ENCODE measurements around the gene RASGRF1.
"Not testable (repeated sequence)": the region's sequence is repeated elsewhere in the genome, so short reads cannot be mapped to it uniquely, and the experiment has no call there.

Gene RASGRF1

GRCh38 chr15:78930577-78931388 lies 159.8 kb downstream of the RASGRF1 start:
- DNase-seq (ENCODE audit: low spot score) = peak; percentile 89

GRCh38 chr15:78929536-78930264 lies 160.9 kb downstream of the RASGRF1 start:
- DNase-seq (ENCODE audit: low spot score) = no peak

DNA sequence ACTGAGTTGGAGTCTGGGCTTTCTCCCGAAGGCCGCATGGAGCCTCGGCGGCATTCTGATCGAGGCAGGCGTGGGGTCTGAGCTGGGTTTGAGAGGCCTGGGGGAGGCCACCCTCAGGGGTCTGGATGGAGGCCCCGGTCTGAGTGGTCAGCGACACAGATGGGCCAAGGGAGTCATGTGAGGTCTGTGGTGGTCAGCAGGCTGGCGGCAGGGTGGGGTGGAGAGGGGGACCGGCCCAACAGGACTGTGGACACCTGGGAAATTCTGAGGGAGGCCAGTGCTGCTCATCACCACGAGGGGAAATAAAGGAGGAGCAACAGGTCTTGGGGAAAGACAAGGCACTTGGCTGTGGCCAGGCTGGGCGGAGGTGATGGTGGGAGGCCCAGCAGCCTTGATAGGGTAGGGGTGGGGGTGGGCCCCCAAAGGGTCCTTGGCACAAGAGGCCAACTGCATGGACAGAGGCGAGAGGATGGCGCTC lies 161.9 kb downstream of the RASGRF1 start:
- no peak for DNase-seq (ENCODE audit: low spot score)

GRCh38 chr15:78928176-78928575 lies 162.4 kb downstream of the RASGRF1 start:
- not testable (repeated sequence) for DNase-seq (ENCODE audit: low spot score)

- no peak for DNase-seq (ENCODE audit: low spot score)
Observed at GRCh38 chr15:78927077-78927790, 163.3 kb downstream of the RASGRF1 start.

- DNase-seq (ENCODE audit: low spot score) = no peak
Observed at GRCh38 chr15:78925956-78926743, 164.4 kb downstream of the RASGRF1 start.

GRCh38 chr15:78925076-78925624 lies 165.4 kb downstream of the RASGRF1 start:
- no peak for DNase-seq (ENCODE audit: low spot score)

GRCh38 chr15:78923480-78924360 lies 166.9 kb downstream of the RASGRF1 start:
- DNase-seq (ENCODE audit: low spot score) = no peak

- DNase-seq (ENCODE audit: low spot score) = no peak
Observed at GRCh38 chr15:78923015-78923414, 167.6 kb downstream of the RASGRF1 start.

GRCh38 chr15:78922527-78922926 lies 168.1 kb downstream of the RASGRF1 start:
- no peak for DNase-seq (ENCODE audit: low spot score)

GRCh38 chr15:78921940-78922339 lies 168.6 kb downstream of the RASGRF1 start:
- DNase-seq (ENCODE audit: low spot score) = no peak

- DNase-seq (ENCODE audit: low spot score) = no peak
Observed at GRCh38 chr15:78921517-78921916, 169.1 kb downstream of the RASGRF1 start.

GRCh38 chr15:78917888-78918287 lies 172.7 kb downstream of the RASGRF1 start:
- no peak for DNase-seq (ENCODE audit: low spot score)

DNA sequence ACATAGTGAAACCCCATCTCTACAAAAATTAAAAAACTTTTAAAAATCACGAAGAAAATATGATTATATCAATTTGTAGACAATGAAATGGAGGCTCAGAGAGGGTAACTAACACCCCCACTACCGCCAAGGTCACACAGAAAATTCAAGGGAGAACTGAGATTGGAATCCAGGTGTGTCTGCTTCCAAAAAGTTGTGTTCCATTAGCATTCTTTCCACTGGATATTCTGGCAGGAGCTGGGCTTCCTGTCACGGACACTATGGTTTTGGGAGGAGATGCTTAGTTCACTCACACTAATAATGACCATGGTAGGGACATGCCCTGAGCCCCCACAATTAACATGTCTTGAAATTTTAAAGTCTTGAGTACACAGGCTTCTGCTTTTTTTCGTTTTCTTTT lies 174.5 kb downstream of the RASGRF1 start:
- DNase-seq (ENCODE audit: low spot score) = no peak

DNA sequence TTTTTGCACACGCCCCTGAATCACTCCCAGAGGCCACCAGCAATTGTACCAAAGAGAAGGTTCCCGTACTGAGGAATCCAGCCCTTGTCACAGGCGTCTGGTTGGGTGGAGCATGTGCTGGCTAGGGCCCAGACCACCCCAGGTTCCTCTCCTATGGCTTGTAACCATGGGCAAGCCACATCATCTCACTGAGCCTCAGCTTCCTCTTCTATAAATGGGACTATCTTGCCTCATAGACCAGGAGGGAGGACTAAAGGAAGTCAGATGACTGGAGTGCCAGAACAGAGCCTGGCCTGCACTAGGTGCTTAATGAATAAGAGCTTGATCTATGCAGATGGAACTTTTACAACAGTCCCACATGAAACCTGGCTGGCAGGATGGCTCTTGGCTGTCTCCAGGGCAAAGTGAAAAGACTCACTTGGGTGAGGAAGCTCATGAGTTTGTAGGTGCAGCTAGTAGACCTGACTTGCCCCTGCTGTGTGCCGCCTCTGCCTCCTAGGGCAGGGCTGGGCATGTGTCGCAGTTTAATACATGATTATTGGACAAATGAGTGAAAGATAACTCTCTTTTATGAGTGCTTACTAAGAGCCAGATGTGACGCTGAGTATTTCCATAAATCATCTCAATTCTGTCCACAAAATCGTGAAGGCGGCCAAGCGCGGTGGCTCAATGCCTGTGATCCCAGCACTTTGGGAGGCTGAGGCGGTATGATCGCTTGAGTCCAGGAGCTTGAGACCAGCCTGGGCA lies 175.1 kb downstream of the RASGRF1 start:
- DNase-seq (ENCODE audit: low spot score) = no peak

- DNase-seq (ENCODE audit: low spot score) = no peak
Observed at GRCh38 chr15:78914027-78914764, 176.4 kb downstream of the RASGRF1 start.

DNA sequence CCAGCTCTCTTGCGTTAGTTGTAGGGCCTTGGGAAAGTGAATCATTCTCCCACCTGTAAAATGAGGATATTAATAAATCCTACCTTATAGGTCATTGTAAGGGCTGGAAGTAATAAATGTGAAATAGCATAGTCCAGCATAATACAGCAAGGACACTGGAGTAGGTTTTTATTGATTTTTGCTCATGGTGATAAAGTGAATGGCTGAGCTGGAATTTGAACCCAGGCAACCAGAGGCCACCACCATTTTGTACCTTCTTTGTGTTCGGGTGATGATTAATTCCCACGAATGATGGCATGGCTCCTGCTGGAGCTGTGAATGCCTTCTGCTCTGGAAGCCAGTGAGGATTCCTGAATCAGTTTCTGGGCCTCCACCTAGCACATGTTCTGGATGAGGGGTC lies 177.6 kb downstream of the RASGRF1 start:
- no peak for DNase-seq (ENCODE audit: low spot score)

DNA sequence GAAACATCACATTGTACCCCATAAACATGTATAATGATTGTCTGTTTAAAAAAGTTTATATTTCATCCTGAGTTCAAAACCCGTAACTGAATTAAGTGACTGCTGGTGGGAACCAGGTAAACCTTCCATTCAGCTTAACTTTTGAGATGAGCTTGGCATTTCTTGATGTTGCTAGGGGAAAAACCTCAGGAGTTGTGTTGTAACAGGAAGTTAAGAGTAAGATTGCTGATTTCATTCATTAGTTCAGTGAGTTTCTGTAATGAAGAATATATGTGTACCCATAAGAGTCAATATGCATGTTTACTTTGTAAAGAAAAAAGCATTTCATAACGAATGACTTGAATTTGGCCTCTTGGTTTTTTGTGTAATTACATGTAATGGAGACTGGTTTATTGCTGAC lies 178.3 kb downstream of the RASGRF1 start:
- no peak for DNase-seq (ENCODE audit: low spot score)

DNA sequence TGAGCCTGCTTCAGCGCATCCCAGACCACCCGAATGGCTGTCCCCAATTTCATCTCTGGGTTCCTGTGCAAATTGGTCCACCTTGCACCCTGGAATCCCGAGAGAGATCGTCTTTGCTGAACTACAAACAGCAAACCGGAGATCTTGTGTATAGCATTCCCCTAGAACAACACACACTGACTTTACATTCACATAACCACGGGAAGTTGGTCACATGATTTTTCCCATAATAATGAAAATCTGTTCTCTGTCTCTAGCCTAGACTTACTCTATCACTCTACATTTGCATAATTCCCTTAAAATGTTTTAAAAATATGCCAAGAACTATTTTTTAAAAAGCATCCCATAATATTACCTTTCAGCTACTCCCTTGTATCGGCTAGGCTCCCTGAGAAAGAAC lies 180.3 kb downstream of the RASGRF1 start:
- DNase-seq (ENCODE audit: low spot score) = no peak
